ENCODE data around the gene DISC1. TPM values are rescaled to one million over a fixed set of nuclear protein-coding genes. Genes with fewer than 3 reads are reported as not detected.

DISC1 gene
- total RNA-seq, 4 donors from 2014 or later: 7.1 to 33.4 (median 14.9) TPM

DNA sequence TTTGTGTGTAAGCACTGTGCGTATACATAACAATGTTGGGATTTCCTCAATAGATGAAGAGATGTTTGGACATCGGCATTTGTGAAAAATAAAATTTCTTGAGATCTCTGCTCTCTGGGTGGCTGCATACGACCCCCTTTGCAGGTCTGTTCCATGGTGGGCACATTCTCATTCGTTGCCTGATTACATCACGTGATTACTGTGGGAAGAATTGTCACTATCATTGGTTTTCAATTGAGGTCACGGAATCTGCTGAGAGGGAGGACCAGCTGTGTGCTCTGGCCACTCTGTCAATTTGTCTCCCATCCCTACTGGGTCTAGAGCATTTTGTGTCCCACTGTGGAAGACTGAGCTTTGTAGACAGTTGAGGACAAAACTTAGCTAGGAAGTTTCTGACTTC, 81.8 kb downstream of the DISC1 start:
- no peak for DNase-seq

DNA sequence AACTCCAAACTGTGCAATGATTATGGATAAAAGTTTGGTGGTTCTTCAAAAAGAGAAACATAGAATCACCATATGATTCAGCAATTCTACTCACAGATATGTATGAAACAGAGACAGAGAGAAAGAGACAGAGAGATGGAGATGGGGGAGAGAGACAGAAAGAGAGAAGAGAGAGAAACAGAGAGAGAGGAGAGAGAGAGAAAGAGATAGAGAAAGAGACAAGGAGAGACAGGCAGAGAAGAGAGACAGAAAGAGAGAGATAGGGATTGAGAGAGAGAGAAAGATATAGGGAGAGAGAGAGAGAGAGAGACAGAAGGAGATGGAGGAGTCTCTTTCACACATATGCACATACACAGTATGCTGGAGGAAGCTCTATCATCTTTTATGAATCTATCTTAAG, 87.8 kb downstream of the DISC1 start:
- H3K36me3 ChIP-seq: no peaks in the 10 kb centered on the region
- H3K4me1 ChIP-seq: no peaks in the 10 kb centered on the region
- intact Hi-C loops (cut with DNase I; ENCODE audit: low total_unique reads): no loop called here
- TF ChIP-seq, protein P1, sequence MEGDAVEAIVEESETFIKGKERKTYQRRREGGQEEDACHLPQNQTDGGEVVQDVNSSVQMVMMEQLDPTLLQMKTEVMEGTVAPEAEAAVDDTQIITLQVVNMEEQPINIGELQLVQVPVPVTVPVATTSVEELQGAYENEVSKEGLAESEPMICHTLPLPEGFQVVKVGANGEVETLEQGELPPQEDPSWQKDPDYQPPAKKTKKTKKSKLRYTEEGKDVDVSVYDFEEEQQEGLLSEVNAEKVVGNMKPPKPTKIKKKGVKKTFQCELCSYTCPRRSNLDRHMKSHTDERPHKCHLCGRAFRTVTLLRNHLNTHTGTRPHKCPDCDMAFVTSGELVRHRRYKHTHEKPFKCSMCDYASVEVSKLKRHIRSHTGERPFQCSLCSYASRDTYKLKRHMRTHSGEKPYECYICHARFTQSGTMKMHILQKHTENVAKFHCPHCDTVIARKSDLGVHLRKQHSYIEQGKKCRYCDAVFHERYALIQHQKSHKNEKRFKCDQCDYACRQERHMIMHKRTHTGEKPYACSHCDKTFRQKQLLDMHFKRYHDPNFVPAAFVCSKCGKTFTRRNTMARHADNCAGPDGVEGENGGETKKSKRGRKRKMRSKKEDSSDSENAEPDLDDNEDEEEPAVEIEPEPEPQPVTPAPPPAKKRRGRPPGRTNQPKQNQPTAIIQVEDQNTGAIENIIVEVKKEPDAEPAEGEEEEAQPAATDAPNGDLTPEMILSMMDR (IDR thresholded peaks at IDR 0.05): no peak
- no peak for TF ChIP-seq POLR2A (IDR thresholded peaks at IDR 0.05)
- peaks cover 0 to 3% of the 10 kb centered on the region in 2 donors for H3K9me3 ChIP-seq
- DNase-seq: no peak
- H3K4me3 ChIP-seq: no peak overlapping the region
- H3K27ac ChIP-seq: no peak overlapping the region
- no peaks in the 10 kb centered on the region for H3K27me3 ChIP-seq

More for the DNA sequence above, 81.8 kb downstream of the DISC1 start:
- Histone ChIP-seq H3K27me3 (no peaks in the 10 kb centered on the region), H3K4me1 (no peaks in the 10 kb centered on the region), H3K4me3 (no peak overlapping the region), H3K9me3 (peaks cover 0 to 3% of the 10 kb centered on the region in 2 donors), H3K27ac (no peak overlapping the region), H3K36me3 (no peaks in the 10 kb centered on the region)
- intact Hi-C loops (cut with DNase I; ENCODE audit: low total_unique reads): no loop called here
- TF ChIP-seq, protein P1 (IDR thresholded peaks at IDR 0.05): no peak
- no peak for TF ChIP-seq POLR2A (IDR thresholded peaks at IDR 0.05)

GRCh38 chr1:231715816-231716722, 89.5 kb downstream of the DISC1 start:
- H3K4me1 ChIP-seq: no peaks in the 10 kb centered on the region
- no peak for DNase-seq
- no peaks in the 10 kb centered on the region for H3K27me3 ChIP-seq
- H3K36me3 ChIP-seq: no peaks in the 10 kb centered on the region
- H3K4me3 ChIP-seq: no peak overlapping the region
- no peak overlapping the region for H3K27ac ChIP-seq
- H3K9me3 ChIP-seq: peaks cover 0 to 3% of the 10 kb centered on the region in 2 donors
- TF ChIP-seq, protein P1 (IDR thresholded peaks at IDR 0.05): no peak
- TF ChIP-seq POLR2A (IDR thresholded peaks at IDR 0.05): no peak
- intact Hi-C loops (cut with DNase I; ENCODE audit: low total_unique reads): no loop called here

- H3K4me3 ChIP-seq: no peak overlapping the region
- TF ChIP-seq POLR2A (IDR thresholded peaks at IDR 0.05): no peak
- TF ChIP-seq, protein P1 (IDR thresholded peaks at IDR 0.05): no peak
- intact Hi-C loops (cut with DNase I; ENCODE audit: low total_unique reads): no loop called here
- no peak for DNase-seq
- no peak overlapping the region for H3K27ac ChIP-seq
- H3K9me3 ChIP-seq: peaks cover 0 to 3% of the 10 kb centered on the region in 2 donors
- H3K27me3 ChIP-seq: no peaks in the 10 kb centered on the region
- no peaks in the 10 kb centered on the region for H3K36me3 ChIP-seq
- H3K4me1 ChIP-seq: no peaks in the 10 kb centered on the region
Observed at GRCh38 chr1:231716879-231717278, 90.3 kb downstream of the DISC1 start.

DNA sequence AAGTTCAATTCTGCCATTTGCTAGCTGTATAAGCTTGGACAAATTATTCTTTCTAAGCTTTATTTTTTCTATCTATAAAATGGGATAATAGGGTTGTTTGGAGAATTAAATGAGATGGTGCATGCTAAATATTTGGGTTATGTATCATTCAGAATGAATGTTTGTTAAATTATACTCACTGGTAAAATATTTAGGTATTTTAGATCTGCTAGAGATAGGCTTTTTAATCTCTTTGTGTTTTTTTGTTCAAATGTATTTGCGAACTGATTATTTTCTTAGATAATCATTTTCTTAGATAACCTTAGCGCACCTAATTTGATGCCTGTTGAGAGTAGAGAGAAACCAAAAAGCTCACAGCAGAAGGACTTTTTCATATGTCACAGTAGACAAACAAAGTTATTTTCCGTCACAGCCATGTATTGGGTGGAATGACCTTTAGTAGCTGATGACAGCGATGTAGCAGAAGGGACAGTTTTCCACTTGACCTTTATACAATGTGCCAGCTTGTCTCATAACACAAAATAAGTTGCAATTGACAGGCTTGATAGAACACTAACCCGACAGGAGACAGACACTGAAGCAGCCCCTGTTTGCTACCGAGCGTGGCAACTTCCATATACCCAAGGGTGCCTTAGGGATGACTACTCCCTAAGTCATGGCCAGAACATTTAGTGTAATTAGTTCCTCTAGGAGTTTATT, 93.0 kb downstream of the DISC1 start:
- no peak for DNase-seq
- Histone ChIP-seq H3K4me1 (no peaks in the 10 kb centered on the region), H3K36me3 (no peaks in the 10 kb centered on the region), H3K9me3 (no peaks in the 10 kb centered on the region), H3K27me3 (no peaks in the 10 kb centered on the region), H3K4me3 (no peak overlapping the region), H3K27ac (no peak overlapping the region)
- intact Hi-C loops (cut with DNase I; ENCODE audit: low total_unique reads): no loop called here
- no peak for TF ChIP-seq POLR2A (IDR thresholded peaks at IDR 0.05)
- TF ChIP-seq, protein P1 (IDR thresholded peaks at IDR 0.05): no peak

Data from uterus (tissue), 4 donors.